ENCODE measurements around the gene YPEL5. TPM values are rescaled to one million over a fixed set of nuclear protein-coding genes. Genes with fewer than 3 reads are reported as not detected.

The YPEL5 gene
- total RNA-seq, 1 experiment from 2014 or later, result 27.1 TPM

DNA sequence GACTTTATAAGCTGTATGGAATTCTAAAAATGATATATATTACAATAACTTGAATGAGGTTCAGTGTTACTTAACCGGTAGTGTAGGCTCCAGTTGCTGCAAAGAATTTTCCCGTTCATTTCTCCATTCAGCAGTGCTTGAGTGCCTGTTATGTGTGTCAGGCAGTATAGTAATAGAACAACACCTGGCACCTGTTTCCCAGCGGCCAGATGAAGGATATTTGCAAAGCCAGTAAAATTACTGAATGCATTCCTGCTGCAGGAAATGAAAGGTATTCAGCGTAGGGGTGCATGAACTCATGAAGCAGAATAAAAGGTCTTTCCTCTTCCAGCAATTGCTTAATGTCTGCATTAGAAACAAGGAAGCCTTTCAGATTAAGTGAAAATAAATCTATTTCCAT is 18.8 kb downstream of the YPEL5 start:
- Histone ChIP-seq H3K9me3 (ENCODE audit: control insufficient read depth in 1 of 2, insufficient read depth in 1 of 2, low read depth in 1 of 2, low read length in 2 of 2) (no peaks in the 10 kb centered on the region), H3K79me2 (ENCODE audit: insufficient read depth, low read length) (no peaks in the 10 kb centered on the region), H3K4me2 (ENCODE audit: low read length) (no peak overlapping the region), H2AFZ (ENCODE audit: low read depth, low read length, poor library complexity, severe bottlenecking) (no peak overlapping the region), H3K4me3 (replicated peaks in 1 of 2; ENCODE audit: low read depth in 1 of 2, low read length in 2 of 2) (no peak overlapping the region), H3K27ac (ENCODE audit: low read depth, low read length) (no peak overlapping the region), H3K9me2 (ENCODE audit: insufficient read depth) (no peaks in the 10 kb centered on the region), H3K9ac (ENCODE audit: low read length) (no peak overlapping the region), H3K4me1 (ENCODE audit: control insufficient read depth in 1 of 2, insufficient read depth in 2 of 2, low read length in 2 of 2) (peaks cover 0 to 6% of the 10 kb centered on the region in 2 experiments; a peak in 1 of 4 replicates), H3K36me3 (ENCODE audit: control insufficient read depth in 1 of 2, insufficient read depth in 2 of 2, low read length in 2 of 2) (no peaks in the 10 kb centered on the region), H4K20me1 (ENCODE audit: insufficient read depth) (no peaks in the 10 kb centered on the region), H3K27me3 (ENCODE audit: insufficient read depth, low read length) (no peaks in the 10 kb centered on the region)
- BruUV-seq (replicated peaks), result no TSS peak
- no peak for DNase-seq (ENCODE audit: low read depth, low spot score)
- ChIA-PET RAD21 (ENCODE audit: low non-redundant PET in 1 of 2, low total read pairs in 2 of 2, uncharacterized antibody in 2 of 2, unreplicated experiment in 2 of 2) (interaction anchor here (0.9 to 2.2 kb wide), 7 partner anchors 43 to 549 kb away, joined by 3 to 19 read pairs (median 3); no protein-coding TSS in a partner anchor), POLR2A (interaction anchor here (1.4 kb wide), 1 partner anchor 546 kb away, joined by 8 read pairs; no protein-coding TSS in a partner anchor), CTCF (interaction anchor here (0.5 to 4.9 kb wide), 26 partner anchors 10 to 1168 kb away, joined by 3 to 152 read pairs (median 5); partner anchors contain the start of gene YPEL5)
- no peak for ATAC-seq
- TF ChIP-seq, protein P1, sequence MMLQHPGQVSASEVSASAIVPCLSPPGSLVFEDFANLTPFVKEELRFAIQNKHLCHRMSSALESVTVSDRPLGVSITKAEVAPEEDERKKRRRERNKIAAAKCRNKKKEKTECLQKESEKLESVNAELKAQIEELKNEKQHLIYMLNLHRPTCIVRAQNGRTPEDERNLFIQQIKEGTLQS (IDR thresholded peaks at IDR 0.05), result no peak
- TF ChIP-seq POLR2A (IDR thresholded peaks at IDR 0.05; ENCODE audit: borderline replicate concordance, extremely low read depth, insufficient read depth, insufficient read length) (no peak), ZNF274 (IDR thresholded peaks at IDR 0.05; ENCODE audit: low read depth, low read length) (no peak), ZFX (IDR thresholded peaks at IDR 0.05) (no peak), CBX3 (IDR thresholded peaks at IDR 0.05; ENCODE audit: low read depth) (no peak), ELF1 (IDR thresholded peaks at IDR 0.05; ENCODE audit: borderline replicate concordance, low read depth) (no peak), SIN3A (IDR thresholded peaks at IDR 0.05; ENCODE audit: low read depth) (no peak), FOSL1 (IDR thresholded peaks at IDR 0.05; ENCODE audit: low read depth) (no peak), POLR2AphosphoS5 (IDR thresholded peaks at IDR 0.05; ENCODE audit: low read depth, low read length) (no peak)
- TF ChIP-seq, protein P2, sequence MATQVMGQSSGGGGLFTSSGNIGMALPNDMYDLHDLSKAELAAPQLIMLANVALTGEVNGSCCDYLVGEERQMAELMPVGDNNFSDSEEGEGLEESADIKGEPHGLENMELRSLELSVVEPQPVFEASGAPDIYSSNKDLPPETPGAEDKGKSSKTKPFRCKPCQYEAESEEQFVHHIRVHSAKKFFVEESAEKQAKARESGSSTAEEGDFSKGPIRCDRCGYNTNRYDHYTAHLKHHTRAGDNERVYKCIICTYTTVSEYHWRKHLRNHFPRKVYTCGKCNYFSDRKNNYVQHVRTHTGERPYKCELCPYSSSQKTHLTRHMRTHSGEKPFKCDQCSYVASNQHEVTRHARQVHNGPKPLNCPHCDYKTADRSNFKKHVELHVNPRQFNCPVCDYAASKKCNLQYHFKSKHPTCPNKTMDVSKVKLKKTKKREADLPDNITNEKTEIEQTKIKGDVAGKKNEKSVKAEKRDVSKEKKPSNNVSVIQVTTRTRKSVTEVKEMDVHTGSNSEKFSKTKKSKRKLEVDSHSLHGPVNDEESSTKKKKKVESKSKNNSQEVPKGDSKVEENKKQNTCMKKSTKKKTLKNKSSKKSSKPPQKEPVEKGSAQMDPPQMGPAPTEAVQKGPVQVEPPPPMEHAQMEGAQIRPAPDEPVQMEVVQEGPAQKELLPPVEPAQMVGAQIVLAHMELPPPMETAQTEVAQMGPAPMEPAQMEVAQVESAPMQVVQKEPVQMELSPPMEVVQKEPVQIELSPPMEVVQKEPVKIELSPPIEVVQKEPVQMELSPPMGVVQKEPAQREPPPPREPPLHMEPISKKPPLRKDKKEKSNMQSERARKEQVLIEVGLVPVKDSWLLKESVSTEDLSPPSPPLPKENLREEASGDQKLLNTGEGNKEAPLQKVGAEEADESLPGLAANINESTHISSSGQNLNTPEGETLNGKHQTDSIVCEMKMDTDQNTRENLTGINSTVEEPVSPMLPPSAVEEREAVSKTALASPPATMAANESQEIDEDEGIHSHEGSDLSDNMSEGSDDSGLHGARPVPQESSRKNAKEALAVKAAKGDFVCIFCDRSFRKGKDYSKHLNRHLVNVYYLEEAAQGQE (IDR thresholded peaks at IDR 0.05; ENCODE audit: low read depth), result no peak
- intact Hi-C loops (cut with micrococcal nuclease), result loop anchor here (1.0 to 10.0 kb wide), 5 partner anchors 43 to 1159 kb away; no protein-coding TSS in a partner anchor

Data from HCT116 (cell line).